GM18868 (cell line): Measurements from ENCODE around the gene M1AP.

Experiments used
- ATAC-seq: cut with Tn5 transposase; IDR thresholded peaks from one replicate; pipeline ENCODE4 v1.9.1; 2021; ENCODE audit warnings: mild to moderate bottlenecking, moderate library complexity; ENCODE audit not compliant: unreplicated experiment

The M1AP gene

DNA sequence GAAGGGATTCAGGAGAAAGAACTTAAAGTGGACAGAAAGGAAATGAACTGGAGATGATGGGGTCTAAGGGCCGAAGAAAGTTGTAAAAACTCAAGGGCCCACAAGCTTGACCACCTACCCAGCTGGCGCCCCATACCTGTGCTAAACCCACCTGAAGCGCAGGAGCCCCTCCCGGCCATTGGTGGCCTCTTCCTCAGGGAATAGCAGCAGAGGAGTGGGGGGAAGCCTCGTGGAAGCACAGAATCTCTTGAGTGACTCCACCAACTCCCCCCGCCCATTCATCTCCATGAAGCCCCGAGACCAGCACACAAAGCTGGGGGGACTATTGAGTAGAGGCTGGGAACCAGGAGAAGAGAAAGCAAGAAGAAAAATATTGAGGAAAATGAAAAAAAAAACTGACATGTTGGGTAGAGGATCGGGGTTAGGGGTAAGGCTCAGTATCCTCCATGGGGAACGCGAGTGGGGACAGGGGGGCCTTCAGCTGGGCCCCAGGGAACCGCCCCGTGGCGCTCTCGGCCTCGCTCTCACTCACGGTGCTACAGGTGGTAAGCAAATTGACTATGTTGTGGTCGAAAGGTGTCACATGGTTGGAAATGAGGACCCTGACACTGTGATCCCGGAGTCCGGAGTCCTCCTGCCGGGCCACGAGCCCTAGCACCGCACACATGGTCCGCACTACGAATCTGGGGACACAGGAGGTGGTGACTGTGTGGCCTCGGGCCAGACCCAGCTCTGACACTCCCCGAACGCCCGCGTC, 119.4 kb downstream of the M1AP start:
- ATAC-seq: peak; percentile 0

DNA sequence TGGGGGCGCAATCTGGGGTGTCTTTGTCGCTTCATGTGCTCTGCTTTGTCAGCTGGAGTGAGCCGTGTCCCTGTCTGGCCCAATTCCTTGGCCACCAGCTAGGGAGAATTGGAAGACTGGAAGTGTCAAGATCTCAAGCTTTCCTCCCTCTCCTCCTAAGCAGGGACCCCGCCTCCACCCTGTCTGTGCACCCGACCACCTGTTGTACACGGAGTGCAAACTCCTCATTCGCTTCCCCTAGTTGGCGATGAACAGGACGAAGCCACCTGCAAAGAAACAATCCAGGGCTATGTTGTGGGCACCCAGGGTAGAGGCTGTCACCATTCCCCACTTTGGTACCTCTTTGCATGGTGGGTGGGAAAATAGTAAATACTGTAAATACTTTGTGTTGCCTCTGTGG, 120.4 kb downstream of the M1AP start:
- ATAC-seq: no peak

DNA sequence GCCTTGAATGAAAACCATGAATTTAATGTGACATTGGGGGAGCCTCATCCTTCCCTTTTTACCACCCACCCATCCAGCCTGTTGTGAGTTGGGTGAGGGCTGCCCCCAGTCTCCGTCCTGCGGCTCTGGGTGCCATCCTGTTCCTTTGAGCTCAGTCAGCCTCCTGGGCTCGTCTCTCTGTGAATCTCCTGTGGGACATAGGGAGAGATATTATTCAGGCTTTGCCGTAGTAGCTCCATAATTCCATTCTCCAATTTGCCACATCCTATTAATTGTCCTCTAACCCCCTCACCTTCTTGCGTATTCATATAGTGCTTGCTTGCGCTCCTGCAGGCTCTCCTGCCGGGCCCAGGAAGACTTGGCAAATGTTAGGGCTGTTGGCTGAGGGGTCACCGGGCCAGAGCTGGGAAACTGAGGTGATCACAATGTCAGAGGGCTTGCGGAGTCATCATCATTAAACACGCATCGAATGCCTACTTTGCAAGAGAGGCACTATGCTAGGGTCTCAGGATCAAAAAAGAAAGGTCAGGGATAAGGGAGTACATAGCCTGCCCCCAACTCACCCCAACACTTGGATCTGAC, 121.4 kb downstream of the M1AP start:
- ATAC-seq: no peak

DNA sequence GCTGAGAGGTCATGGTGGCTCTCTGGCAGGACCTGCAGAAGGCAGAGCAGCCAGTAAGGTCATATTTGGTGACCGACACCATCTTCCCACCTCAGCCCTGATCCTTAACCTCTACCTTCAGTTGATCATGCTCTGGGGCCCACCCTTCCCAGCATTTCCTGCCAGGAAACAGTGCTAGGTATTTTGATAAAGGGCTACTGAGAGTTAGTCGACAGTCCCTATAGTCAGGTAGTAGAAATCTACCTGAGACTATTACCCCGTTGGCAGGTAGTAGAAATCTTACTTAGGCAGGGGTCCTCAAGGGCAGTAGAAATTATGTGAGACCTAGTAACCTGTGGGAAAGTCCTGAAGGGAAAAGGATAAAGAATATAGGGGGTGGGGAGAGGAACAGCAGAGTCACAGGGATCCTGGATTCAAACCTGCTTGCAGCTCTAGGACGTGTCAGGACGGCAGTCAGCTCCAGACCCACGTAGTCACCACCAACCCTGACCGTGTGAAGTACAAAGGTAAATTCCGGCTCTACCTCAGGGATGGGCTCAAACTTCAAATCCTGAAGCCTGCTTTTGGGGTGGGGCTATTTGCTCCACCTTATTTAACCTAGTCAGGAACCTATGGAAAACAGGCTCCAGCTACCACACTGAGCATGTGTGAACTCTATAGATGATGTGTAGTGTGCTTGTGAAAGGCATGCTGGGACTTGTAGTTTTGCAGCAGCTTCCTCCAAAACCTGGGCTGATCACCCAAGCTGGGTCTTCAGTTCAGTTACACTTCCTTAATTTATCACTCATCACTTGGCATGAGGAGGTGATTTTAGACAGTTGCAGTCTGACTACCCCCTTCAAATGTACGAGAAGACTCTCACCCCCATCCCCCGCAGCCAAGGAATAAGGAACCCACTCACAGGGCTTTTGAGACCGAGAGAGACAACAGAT, 122.1 kb downstream of the M1AP start, which contains the start of gene DQX1:
Gene DQX1 (minus strand): TSS at position 515 of the 932 bp plus-strand sequence. CDS start 502 bp downstream, at position 13.
- peak; percentile 32 for ATAC-seq

DNA sequence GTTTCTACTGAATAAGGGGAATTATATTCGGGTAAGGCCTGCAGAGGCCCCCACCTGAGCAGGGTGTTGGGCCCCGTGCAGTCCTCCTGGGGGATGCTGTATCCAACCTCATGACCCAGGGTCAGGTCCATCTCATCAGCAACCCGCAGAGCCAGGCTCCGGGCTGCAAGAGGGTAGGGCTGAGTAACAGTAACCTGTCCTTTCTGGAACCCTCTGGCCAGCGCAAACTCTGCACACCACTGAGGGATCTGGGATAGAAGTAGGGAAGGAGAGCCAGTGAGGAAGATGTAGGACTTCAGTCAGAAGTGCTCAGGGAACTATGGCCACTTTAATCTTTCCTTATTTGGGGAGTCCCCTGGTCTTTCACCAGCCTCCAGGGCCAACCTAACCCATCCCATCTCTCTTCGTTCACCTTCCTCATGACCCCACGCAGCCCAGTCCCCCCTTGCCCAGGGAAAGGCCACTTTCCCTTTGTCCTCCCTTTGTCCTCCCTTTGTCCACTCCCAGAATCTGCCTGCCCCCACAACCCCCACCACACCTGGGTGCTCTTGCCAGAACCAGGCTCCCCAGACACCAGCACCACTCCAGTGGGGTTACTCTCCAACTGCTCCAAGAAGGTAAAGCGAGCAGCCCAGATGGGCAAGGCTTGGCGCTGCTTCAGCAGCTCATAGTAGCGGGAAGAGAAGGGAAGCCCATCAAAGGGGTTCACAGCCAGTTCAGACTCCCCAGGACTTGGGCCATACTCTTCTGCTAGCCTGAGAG, 123.0 kb downstream of the M1AP start:
- no peak for ATAC-seq

- ATAC-seq: no peak
Measured at GRCh38 chr2:74524005-74524404, 124.1 kb downstream of the M1AP start.

DNA sequence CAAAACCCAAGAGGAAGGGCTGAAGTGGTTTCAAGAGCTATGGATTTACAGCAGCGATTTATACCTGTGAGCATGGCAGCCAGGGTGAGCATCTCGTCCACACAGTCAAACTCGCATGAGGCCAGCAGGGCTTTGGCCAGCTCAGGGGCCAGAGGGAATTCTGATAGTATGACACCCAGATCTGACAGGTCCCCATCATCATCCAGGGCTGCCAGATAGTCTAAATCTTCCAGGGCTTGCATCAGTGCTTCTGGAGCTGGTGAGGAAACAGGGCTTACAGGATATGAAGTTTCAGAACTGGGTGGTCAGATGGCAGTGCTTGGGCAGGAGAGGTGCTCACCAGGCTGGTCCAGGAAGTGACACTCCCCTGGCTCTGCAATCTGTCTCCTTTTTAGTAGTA, 125.6 kb downstream of the M1AP start:
- ATAC-seq: no peak

GRCh38 chr2:74516650-74517049, 131.5 kb downstream of the M1AP start:
- ATAC-seq: no peak

DNA sequence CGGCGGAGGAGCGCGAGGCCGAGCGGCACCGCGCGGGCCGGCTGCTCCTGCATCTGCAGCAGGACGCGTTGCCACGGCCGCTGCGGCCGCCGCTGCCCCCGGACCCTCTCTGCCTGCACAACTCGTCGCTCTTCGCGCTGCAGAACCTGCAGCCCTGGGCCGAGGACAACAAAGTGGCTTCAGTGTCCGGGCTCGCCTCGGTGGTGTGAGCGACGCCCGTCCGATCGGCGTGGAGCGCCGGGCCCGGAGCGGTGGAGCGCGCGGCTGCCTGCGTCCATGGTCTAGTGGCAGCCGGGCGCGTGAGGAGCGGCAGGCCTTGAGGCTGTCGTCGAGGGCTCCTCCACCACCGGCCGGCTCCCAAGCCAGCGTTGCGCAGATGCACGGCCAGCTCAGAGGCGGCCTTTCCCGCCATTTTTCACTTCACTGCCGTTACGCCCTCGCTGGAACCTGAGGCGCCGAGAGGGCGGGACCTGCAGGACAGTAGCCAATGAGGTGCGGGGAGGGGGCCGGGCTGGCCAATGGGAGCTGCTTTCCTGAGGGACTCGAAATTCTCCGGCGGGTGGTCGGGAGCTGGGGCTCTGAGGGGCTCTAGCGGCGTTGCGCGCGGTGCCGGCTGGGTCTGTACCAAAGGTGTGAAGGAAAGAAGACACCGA, 132.0 kb downstream of the M1AP start:
- ATAC-seq: no peak

DNA sequence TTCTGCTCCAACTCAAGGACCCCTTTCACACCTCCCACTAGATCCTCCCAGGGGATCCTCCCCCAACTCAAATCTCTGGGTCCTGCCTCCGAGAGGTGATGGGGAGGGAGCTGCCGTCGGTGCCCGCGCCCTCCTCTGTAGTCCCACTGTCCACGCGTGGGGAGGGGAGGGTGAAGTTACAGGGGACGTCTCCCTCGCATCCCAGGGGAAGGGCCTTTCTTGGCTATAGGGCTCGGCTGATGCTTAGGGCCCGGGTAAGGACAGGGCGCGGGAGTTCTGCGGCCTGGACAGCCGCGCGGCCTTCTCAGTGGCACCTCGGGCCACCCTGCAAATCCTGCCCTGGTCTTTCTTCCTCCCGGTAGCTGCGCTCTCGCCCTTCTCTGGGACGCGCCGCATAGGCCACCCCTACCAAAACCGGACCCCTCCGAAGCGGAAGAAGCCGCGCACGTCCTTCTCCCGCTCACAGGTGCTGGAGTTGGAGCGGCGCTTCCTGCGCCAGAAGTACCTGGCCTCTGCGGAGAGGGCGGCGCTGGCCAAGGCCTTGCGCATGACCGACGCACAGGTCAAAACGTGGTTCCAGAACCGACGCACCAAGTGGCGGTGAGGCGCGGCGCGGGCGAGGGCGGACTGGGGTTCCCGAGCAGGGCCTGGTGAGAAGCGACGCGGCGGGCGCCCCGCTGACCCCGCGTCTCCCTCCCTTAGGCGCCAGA, 132.7 kb downstream of the M1AP start:
- no peak for ATAC-seq

DNA sequence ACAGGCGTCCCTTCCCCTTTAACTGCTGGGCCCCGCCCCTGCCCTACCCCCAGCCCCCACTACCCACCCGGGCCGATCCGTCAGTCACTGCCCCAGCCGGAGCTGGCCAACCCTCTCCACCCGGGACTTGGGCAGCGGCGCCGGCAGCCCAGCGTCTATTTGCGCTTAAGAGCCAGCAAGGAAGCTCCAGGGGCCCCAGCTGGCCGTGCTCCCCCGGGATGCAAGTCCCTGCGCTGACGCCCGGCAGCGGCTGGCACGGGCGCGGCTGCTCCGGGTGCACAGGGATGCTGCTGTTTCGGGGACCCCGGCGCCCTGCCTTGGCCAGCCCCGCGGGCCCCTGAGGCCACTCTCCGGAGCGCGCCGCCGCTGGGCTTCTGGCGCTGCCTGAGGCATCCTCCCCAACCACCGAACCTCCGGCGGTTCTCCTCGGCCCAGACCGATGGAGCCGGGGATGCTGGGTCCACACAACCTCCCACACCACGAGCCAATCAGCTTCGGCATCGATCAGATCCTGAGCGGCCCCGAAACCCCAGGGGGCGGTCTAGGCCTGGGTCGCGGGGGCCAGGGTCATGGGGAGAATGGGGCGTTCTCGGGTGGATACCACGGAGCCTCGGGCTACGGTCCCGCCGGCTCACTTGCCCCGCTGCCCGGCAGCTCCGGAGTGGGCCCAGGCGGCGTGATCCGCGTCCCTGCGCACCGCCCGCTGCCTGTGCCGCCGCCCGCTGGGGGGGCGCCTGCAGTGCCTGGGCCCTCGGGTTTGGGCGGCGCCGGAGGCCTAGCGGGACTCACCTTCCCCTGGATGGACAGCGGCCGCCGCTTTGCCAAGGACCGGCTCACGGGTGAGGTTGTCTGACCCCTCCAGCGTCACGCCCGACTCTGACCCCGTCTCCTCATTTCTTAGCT, 133.5 kb downstream of the M1AP start, which contains the start of gene TLX2:
Gene TLX2 (plus strand): TSS at position 83 of the 903 bp plus-strand sequence. CDS start 357 bp downstream, at position 440.
- no peak for ATAC-seq

- no peak for ATAC-seq
Measured at GRCh38 chr2:74513605-74514367, 134.3 kb downstream of the M1AP start.

DNA sequence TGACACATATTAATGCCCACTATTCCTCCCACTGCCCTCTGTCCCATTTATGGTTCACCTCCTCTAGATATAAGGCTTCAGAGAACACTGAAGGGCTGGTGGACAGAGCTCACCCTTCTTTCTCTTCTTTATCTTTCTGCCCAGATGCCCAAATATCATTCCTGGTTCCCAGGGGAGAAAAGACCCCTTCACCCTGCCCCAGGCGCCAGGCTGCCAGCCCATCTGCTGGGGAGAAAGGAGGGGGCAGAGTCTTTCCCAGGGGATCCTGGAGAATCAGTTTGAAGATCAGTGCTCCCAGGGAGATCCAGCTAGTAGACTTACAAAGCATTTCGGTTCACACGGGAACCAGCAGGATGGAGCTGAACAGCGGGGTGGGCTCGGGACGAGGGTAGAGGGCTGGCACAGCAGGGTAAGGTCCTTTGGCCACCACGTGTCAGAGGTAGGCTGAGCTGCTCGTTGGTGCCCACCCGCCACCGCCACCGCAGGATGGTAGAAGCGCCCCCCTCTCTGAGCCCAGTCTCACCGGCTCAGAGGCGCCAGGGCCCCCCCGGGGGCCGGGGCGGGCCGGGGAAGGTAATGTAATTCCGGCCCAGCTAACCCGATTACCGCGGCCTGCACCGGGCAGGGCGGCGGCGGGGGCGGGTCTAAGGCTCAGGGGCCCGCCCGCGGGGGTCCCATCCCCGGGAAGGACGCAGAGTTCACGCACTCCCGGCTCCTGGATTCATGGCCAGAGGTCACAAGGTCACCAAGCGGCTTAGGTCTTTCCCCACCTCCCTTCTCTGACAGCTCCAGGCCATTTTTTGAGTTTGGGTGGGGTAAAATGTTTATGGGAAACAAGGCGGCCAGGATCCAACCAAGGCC, 135.2 kb downstream of the M1AP start:
- no peak for ATAC-seq

GRCh38 chr2:74511104-74511989, 136.8 kb downstream of the M1AP start:
- ATAC-seq: no peak

- ATAC-seq: no peak
Measured at GRCh38 chr2:74510272-74510671, 137.9 kb downstream of the M1AP start.
